ENCODE measurements around the gene VPS33B.

The VPS33B gene

DNA sequence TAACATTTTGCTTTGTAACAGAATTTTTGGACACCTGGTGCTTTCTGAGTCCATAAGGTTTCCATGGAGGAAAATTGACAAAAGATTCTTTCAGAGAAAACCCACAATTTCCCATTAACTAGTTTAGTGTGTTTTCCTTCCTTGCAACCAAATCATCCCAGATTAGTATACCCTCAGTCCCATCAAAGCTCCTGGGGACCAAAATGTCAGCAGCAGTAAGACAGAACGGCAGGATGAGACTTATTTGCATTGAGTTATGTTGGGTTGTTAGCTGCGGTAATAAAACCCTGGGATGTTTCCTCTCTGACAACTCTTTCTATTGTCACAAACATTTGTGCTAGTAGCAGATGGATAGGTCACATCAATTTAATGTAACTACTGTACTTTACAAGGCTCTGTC is 32.4 kb upstream of the VPS33B start:
- Histone ChIP-seq H3K9me3 (ENCODE audit: insufficient read depth, low read depth, low read length) (no peaks in the 10 kb centered on the region), H3K9ac (ENCODE audit: low read depth, low read length, poor library complexity, severe bottlenecking) (no peak overlapping the region), H4K20me1 (ENCODE audit: insufficient read depth, low read length, poor library complexity, severe bottlenecking) (no peaks in the 10 kb centered on the region), H2AFZ (ENCODE audit: low read length) (no peak overlapping the region), H3K4me2 (ENCODE audit: low read depth, low read length, poor library complexity, severe bottlenecking) (no peak overlapping the region), H3K4me1 (ENCODE audit: insufficient read depth, low read length, poor library complexity, severe bottlenecking) (no peaks in the 10 kb centered on the region), H3K9me2 (replicated peaks; ENCODE audit: low read depth, low read length) (no peaks in the 10 kb centered on the region), H3F3A (ENCODE audit: low read depth) (no peaks in the 10 kb centered on the region), H3K4me3 (ENCODE audit: low read length, poor library complexity, severe bottlenecking) (no peak overlapping the region), H3K36me3 (ENCODE audit: insufficient read depth, low read length) (no peaks in the 10 kb centered on the region), H3K79me2 (ENCODE audit: insufficient read depth, low read length) (no peaks in the 10 kb centered on the region), H3K27me3 (ENCODE audit: insufficient read depth, low read length, poor library complexity, severe bottlenecking) (no peaks in the 10 kb centered on the region)
- TF ChIP-seq, protein P1, sequence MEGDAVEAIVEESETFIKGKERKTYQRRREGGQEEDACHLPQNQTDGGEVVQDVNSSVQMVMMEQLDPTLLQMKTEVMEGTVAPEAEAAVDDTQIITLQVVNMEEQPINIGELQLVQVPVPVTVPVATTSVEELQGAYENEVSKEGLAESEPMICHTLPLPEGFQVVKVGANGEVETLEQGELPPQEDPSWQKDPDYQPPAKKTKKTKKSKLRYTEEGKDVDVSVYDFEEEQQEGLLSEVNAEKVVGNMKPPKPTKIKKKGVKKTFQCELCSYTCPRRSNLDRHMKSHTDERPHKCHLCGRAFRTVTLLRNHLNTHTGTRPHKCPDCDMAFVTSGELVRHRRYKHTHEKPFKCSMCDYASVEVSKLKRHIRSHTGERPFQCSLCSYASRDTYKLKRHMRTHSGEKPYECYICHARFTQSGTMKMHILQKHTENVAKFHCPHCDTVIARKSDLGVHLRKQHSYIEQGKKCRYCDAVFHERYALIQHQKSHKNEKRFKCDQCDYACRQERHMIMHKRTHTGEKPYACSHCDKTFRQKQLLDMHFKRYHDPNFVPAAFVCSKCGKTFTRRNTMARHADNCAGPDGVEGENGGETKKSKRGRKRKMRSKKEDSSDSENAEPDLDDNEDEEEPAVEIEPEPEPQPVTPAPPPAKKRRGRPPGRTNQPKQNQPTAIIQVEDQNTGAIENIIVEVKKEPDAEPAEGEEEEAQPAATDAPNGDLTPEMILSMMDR (conservative IDR thresholded peaks at IDR 0.05; ENCODE audit: low read length), result no peak
- no peak for TF ChIP-seq EZH2phosphoT487 (IDR thresholded peaks at IDR 0.05; ENCODE audit: borderline replicate concordance)

DNA sequence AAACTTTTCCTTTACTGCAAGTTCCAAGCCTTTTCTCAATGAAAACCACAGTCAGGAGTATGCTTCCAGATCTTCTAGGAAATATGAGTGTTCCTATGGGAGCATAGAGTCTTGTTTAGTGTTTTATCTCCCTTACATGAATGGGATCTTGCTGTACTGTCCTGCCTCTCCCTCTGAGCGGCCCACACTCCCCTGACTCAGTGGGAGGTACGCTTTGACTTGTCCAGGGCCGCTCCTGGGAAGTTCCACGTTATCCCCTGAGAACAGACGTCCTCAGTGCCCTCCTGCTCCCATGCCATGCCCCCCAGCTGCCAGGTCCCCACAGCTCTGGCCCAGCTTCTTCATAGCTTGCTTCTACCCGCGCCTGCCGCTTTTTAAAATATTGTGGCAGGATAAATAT is 28.9 kb upstream of the VPS33B start:
- no peaks in the 10 kb centered on the region for H4K20me1 ChIP-seq (ENCODE audit: insufficient read depth, low read length, poor library complexity, severe bottlenecking)
- H3K27me3 ChIP-seq (ENCODE audit: insufficient read depth, low read length, poor library complexity, severe bottlenecking), result no peaks in the 10 kb centered on the region
- no peaks in the 10 kb centered on the region for H3K9me2 ChIP-seq (replicated peaks; ENCODE audit: low read depth, low read length)
- TF ChIP-seq, protein P1 (conservative IDR thresholded peaks at IDR 0.05; ENCODE audit: low read length), result no peak
- no peak for TF ChIP-seq EZH2phosphoT487 (IDR thresholded peaks at IDR 0.05; ENCODE audit: borderline replicate concordance)
- H3K4me2 ChIP-seq (ENCODE audit: low read depth, low read length, poor library complexity, severe bottlenecking), result no peak overlapping the region
- no peaks in the 10 kb centered on the region for H3K36me3 ChIP-seq (ENCODE audit: insufficient read depth, low read length)
- H3K79me2 ChIP-seq (ENCODE audit: insufficient read depth, low read length), result no peaks in the 10 kb centered on the region
- H3K4me1 ChIP-seq (ENCODE audit: insufficient read depth, low read length, poor library complexity, severe bottlenecking), result peaks cover 12% of the 10 kb centered on the region
- H2AFZ ChIP-seq (ENCODE audit: low read length), result no peak overlapping the region
- H3K9me3 ChIP-seq (ENCODE audit: insufficient read depth, low read depth, low read length), result no peaks in the 10 kb centered on the region
- no peak overlapping the region for H3K9ac ChIP-seq (ENCODE audit: low read depth, low read length, poor library complexity, severe bottlenecking)
- peaks cover 3% of the 10 kb centered on the region; the same call in 1 of the 2 replicates for H3F3A ChIP-seq (ENCODE audit: low read depth)
- H3K4me3 ChIP-seq (ENCODE audit: low read length, poor library complexity, severe bottlenecking), result no peak overlapping the region

DNA sequence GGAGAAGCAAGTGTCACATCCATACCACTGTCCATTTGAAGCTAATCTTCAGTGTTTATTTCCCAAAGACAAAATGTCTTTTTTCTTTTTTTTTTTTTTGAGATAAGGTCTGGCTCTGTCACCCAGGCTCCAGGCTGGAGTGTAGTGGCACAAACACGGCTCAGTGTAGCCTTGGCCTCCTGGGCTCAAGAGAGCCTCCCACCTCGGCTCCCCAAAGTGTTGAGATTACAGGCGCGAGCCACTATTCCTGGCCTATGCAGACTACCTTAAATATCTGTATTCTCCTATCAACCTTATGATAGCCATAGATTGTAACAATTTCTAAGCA is 27.7 kb upstream of the VPS33B start:
- Histone ChIP-seq H3K4me1 (ENCODE audit: insufficient read depth, low read length, poor library complexity, severe bottlenecking) (peaks cover 15% of the 10 kb centered on the region), H3K4me2 (ENCODE audit: low read depth, low read length, poor library complexity, severe bottlenecking) (no peak overlapping the region), H3K9me3 (ENCODE audit: insufficient read depth, low read depth, low read length) (no peaks in the 10 kb centered on the region), H4K20me1 (ENCODE audit: insufficient read depth, low read length, poor library complexity, severe bottlenecking) (no peaks in the 10 kb centered on the region), H3K79me2 (ENCODE audit: insufficient read depth, low read length) (no peaks in the 10 kb centered on the region), H3K36me3 (ENCODE audit: insufficient read depth, low read length) (no peaks in the 10 kb centered on the region), H3K9me2 (replicated peaks; ENCODE audit: low read depth, low read length) (no peaks in the 10 kb centered on the region), H3K9ac (ENCODE audit: low read depth, low read length, poor library complexity, severe bottlenecking) (no peak overlapping the region), H3F3A (ENCODE audit: low read depth) (peaks cover 3% of the 10 kb centered on the region; the same call in 1 of the 2 replicates), H2AFZ (ENCODE audit: low read length) (no peak overlapping the region), H3K27me3 (ENCODE audit: insufficient read depth, low read length, poor library complexity, severe bottlenecking) (no peaks in the 10 kb centered on the region), H3K4me3 (ENCODE audit: low read length, poor library complexity, severe bottlenecking) (no peak overlapping the region)
- TF ChIP-seq, protein P1 (conservative IDR thresholded peaks at IDR 0.05; ENCODE audit: low read length), result no peak
- TF ChIP-seq EZH2phosphoT487 (IDR thresholded peaks at IDR 0.05; ENCODE audit: borderline replicate concordance), result no peak

Measured in Loucy (cell line).